Measurements from ENCODE around the gene NFAT5.
A peak's percentile ranks its signal among the peaks of the same experiment; 100 is the strongest.

DNA sequence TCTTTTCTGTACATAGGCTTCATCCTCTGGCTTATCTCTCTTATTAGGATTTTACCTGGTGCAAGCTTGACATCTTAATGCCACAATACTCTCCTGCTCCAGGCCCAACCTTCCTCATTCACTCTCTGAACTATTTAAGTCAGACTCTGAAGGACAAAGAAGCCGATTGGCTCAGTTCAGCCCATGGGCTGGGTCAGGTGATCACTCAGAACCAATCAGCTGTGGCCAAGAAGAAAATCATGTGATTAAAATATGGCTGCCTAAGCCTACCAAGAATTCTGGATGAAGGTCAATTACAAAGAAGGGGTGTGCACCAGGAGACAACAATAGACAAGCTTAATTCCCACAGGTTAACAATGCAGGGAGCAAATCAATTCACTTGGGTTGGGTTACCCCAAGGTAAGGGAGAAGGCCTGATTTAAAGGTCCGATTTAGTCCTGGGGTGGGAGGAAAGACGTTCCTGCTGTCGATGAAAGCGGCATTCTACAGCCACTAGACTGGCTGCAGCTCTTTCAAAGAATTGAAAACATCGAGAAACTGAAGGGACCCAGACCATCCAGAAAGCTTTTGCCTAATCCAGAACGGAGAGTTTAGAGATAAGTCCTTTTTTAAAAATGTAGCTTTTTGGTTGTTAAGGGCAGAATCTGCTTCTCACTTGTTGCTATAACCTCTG lies 42.9 kb upstream of the NFAT5 start:
- TF ChIP-seq, protein P1, sequence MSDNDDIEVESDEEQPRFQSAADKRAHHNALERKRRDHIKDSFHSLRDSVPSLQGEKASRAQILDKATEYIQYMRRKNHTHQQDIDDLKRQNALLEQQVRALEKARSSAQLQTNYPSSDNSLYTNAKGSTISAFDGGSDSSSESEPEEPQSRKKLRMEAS (IDR thresholded peaks at IDR 0.05) = no peak
- TF ChIP-seq CEBPB (IDR thresholded peaks at IDR 0.05) = no peak
- TF ChIP-seq EP300 (IDR thresholded peaks at IDR 0.05; ENCODE audit: borderline replicate concordance) = no peak
- no peak for TF ChIP-seq TAF1 (IDR thresholded peaks at IDR 0.05; ENCODE audit: low read depth)
- TF ChIP-seq, protein P2, sequence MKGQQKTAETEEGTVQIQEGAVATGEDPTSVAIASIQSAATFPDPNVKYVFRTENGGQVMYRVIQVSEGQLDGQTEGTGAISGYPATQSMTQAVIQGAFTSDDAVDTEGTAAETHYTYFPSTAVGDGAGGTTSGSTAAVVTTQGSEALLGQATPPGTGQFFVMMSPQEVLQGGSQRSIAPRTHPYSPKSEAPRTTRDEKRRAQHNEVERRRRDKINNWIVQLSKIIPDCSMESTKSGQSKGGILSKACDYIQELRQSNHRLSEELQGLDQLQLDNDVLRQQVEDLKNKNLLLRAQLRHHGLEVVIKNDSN (IDR thresholded peaks at IDR 0.05) = peak; percentile 90
- TF ChIP-seq CREB1 (IDR thresholded peaks at IDR 0.05; ENCODE audit: low read depth) = no peak
- TF ChIP-seq YY1 (IDR thresholded peaks at IDR 0.05; ENCODE audit: low read depth) = peak; percentile 76
- TF ChIP-seq, protein P3, sequence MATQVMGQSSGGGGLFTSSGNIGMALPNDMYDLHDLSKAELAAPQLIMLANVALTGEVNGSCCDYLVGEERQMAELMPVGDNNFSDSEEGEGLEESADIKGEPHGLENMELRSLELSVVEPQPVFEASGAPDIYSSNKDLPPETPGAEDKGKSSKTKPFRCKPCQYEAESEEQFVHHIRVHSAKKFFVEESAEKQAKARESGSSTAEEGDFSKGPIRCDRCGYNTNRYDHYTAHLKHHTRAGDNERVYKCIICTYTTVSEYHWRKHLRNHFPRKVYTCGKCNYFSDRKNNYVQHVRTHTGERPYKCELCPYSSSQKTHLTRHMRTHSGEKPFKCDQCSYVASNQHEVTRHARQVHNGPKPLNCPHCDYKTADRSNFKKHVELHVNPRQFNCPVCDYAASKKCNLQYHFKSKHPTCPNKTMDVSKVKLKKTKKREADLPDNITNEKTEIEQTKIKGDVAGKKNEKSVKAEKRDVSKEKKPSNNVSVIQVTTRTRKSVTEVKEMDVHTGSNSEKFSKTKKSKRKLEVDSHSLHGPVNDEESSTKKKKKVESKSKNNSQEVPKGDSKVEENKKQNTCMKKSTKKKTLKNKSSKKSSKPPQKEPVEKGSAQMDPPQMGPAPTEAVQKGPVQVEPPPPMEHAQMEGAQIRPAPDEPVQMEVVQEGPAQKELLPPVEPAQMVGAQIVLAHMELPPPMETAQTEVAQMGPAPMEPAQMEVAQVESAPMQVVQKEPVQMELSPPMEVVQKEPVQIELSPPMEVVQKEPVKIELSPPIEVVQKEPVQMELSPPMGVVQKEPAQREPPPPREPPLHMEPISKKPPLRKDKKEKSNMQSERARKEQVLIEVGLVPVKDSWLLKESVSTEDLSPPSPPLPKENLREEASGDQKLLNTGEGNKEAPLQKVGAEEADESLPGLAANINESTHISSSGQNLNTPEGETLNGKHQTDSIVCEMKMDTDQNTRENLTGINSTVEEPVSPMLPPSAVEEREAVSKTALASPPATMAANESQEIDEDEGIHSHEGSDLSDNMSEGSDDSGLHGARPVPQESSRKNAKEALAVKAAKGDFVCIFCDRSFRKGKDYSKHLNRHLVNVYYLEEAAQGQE (IDR thresholded peaks at IDR 0.05; ENCODE audit: low read depth) = no peak
- no peak for TF ChIP-seq TEAD4 (IDR thresholded peaks at IDR 0.05)

All from Ishikawa (cell line).